Measurements from ENCODE around the gene SND1. TPM values are rescaled to one million over a fixed set of nuclear protein-coding genes. Genes with fewer than 3 reads are reported as not detected.
"Not testable (repeated sequence)": the region's sequence is repeated elsewhere in the genome, so short reads cannot be mapped to it uniquely, and the experiment has no call there.

SND1 gene
- total and polyA plus RNA-seq, 4 donors: 59.4 to 214 (median 84.1) TPM

GRCh38 chr7:128105228-128106022, 453.4 kb downstream of the SND1 start:
- Histone ChIP-seq H3K9me3 (ENCODE audit: control insufficient read depth in 4 of 4, low read length in 3 of 4) (no peaks in the 10 kb centered on the region), H3K9ac (ENCODE audit: low read depth in 1 of 2, low read length in 2 of 2) (no peak overlapping the region), H3K27ac (ENCODE audit: low read depth in 1 of 2, low read length in 2 of 2) (no peak overlapping the region), H3K4me3 (ENCODE audit: low read depth in 1 of 3, low read length in 3 of 3) (no peak overlapping the region), H3K36me3 (ENCODE audit: control insufficient read depth in 4 of 4, insufficient read depth in 3 of 4, low read depth in 1 of 4, low read length in 3 of 4) (no peaks in the 10 kb centered on the region), H3K4me1 (ENCODE audit: control insufficient read depth in 4 of 4, insufficient read depth in 4 of 4, low read length in 3 of 4) (peaks cover 0 to 10% (median 1%) of the 10 kb centered on the region in 4 donors), H3K27me3 (ENCODE audit: control insufficient read depth in 4 of 4, insufficient read depth in 4 of 4, low read length in 3 of 4) (no peaks in the 10 kb centered on the region)
- TF ChIP-seq NR2F2 (IDR thresholded peaks at IDR 0.05): no peak
- no peak for TF ChIP-seq MAX (IDR thresholded peaks at IDR 0.05)
- no peak for TF ChIP-seq FOXA1 (IDR thresholded peaks at IDR 0.05)
- no peak for TF ChIP-seq GABPA (IDR thresholded peaks at IDR 0.05 in 1 of 2, conservative IDR thresholded peaks at IDR 0.05 in 1 of 2)
- TF ChIP-seq EGR1 (IDR thresholded peaks at IDR 0.05; ENCODE audit: low read depth in 2 of 2): no peak
- TF ChIP-seq TAF1 (conservative IDR thresholded peaks at IDR 0.05): no peak
- no peak for TF ChIP-seq RAD21 (IDR thresholded peaks at IDR 0.05)
- no peak for TF ChIP-seq CTCF (IDR thresholded peaks at IDR 0.05; ENCODE audit: low read depth, low read length, missing input control)
- no peak for TF ChIP-seq HNF4G (IDR thresholded peaks at IDR 0.05)
- TF ChIP-seq JUND (IDR thresholded peaks at IDR 0.05): no peak
- no peak for TF ChIP-seq SP1 (IDR thresholded peaks at IDR 0.05)
- WGBS: 83% methylated on average over 11 of the region's 11 CpGs
- DNase-seq (ENCODE audit: low spot score): no peak

GRCh38 chr7:128106821-128107220, 454.8 kb downstream of the SND1 start:
- no peak overlapping the region for H3K4me3 ChIP-seq (ENCODE audit: low read depth in 1 of 3, low read length in 3 of 3)
- H3K27ac ChIP-seq (ENCODE audit: low read depth in 1 of 2, low read length in 2 of 2): no peak overlapping the region
- peaks cover 0 to 10% (median 1%) of the 10 kb centered on the region in 4 donors for H3K4me1 ChIP-seq (ENCODE audit: control insufficient read depth in 4 of 4, insufficient read depth in 4 of 4, low read length in 3 of 4)
- TF ChIP-seq REST (IDR thresholded peaks at IDR 0.05) (no peak), ZBTB33 (IDR thresholded peaks at IDR 0.05) (no peak), HNF4A (conservative IDR thresholded peaks at IDR 0.05) (no peak), YY1 (IDR thresholded peaks at IDR 0.05) (no peak), RAD21 (IDR thresholded peaks at IDR 0.05) (no peak)
- H3K9ac ChIP-seq (ENCODE audit: low read depth in 1 of 2, low read length in 2 of 2): no peak overlapping the region
- 43% methylated on average over 1 of the region's 1 CpG for WGBS
- H3K9me3 ChIP-seq (ENCODE audit: control insufficient read depth in 4 of 4, low read length in 3 of 4): no peaks in the 10 kb centered on the region
- no peaks in the 10 kb centered on the region for H3K36me3 ChIP-seq (ENCODE audit: control insufficient read depth in 4 of 4, insufficient read depth in 3 of 4, low read depth in 1 of 4, low read length in 3 of 4)
- H3K27me3 ChIP-seq (ENCODE audit: control insufficient read depth in 4 of 4, insufficient read depth in 4 of 4, low read length in 3 of 4): no peaks in the 10 kb centered on the region
- DNase-seq (ENCODE audit: low spot score): no peak

- WGBS: 87% methylated on average over 12 of the region's 12 CpGs
- peaks cover 0 to 10% (median 1%) of the 10 kb centered on the region in 4 donors for H3K4me1 ChIP-seq (ENCODE audit: control insufficient read depth in 4 of 4, insufficient read depth in 4 of 4, low read length in 3 of 4)
- not testable (repeated sequence) for H3K4me3 ChIP-seq (ENCODE audit: low read depth in 1 of 3, low read length in 3 of 3); H3K27ac ChIP-seq (ENCODE audit: low read depth in 1 of 2, low read length in 2 of 2); H3K9ac ChIP-seq (ENCODE audit: low read depth in 1 of 2, low read length in 2 of 2); DNase-seq (ENCODE audit: low spot score); H3K27me3 ChIP-seq (ENCODE audit: control insufficient read depth in 4 of 4, insufficient read depth in 4 of 4, low read length in 3 of 4); H3K36me3 ChIP-seq (ENCODE audit: control insufficient read depth in 4 of 4, insufficient read depth in 3 of 4, low read depth in 1 of 4, low read length in 3 of 4); H3K9me3 ChIP-seq (ENCODE audit: control insufficient read depth in 4 of 4, low read length in 3 of 4)
These were observed 455.5 kb downstream of the SND1 start for GRCh38 chr7:128107516-128107915.

Data from liver (tissue), 9 donors.